HG03159 (cell line): ENCODE measurements around the gene LMLN.
"Not testable (repeated sequence)": the region's sequence is repeated elsewhere in the genome, so short reads cannot be mapped to it uniquely, and the experiment has no call there.

Source experiments
- ATAC-seq: cut with Tn5 transposase; IDR thresholded peaks from one replicate; pipeline ENCODE4 v1.9.1; 2021; ENCODE audit warnings: mild to moderate bottlenecking, moderate library complexity; ENCODE audit not compliant: unreplicated experiment

The LMLN gene

GRCh38 chr3:198022604-198023003 is 62.6 kb downstream of the LMLN start:
- no peak for ATAC-seq

- no peak for ATAC-seq
These were observed 65.6 kb downstream of the LMLN start for GRCh38 chr3:198025644-198026043.

GRCh38 chr3:198026620-198027019 is 66.6 kb downstream of the LMLN start:
- ATAC-seq, result no peak

- no peak for ATAC-seq
These were observed 67.2 kb downstream of the LMLN start for GRCh38 chr3:198027045-198027798.

- ATAC-seq, result no peak
These were observed 67.9 kb downstream of the LMLN start for GRCh38 chr3:198027799-198028390.

GRCh38 chr3:198028718-198029117 is 68.7 kb downstream of the LMLN start:
- ATAC-seq, result no peak

GRCh38 chr3:198030125-198030524 is 70.1 kb downstream of the LMLN start:
- ATAC-seq, result no peak

- ATAC-seq, result no peak
These were observed 70.7 kb downstream of the LMLN start for GRCh38 chr3:198030726-198031125.

GRCh38 chr3:198032039-198032936 is 72.3 kb downstream of the LMLN start:
- no peak for ATAC-seq

- ATAC-seq, result no peak
These were observed 83.1 kb downstream of the LMLN start for GRCh38 chr3:198043119-198043518.

GRCh38 chr3:198046120-198046857 is 86.3 kb downstream of the LMLN start:
- no peak for ATAC-seq

- ATAC-seq, result no peak
These were observed 88.4 kb downstream of the LMLN start for GRCh38 chr3:198048445-198048844.

- ATAC-seq, result no peak
These were observed 91.8 kb downstream of the LMLN start for GRCh38 chr3:198051836-198052235.

- ATAC-seq, result not testable (repeated sequence)
These were observed 93.4 kb downstream of the LMLN start for GRCh38 chr3:198053462-198053861.

GRCh38 chr3:198061119-198062067 is 101.4 kb downstream of the LMLN start:
- ATAC-seq, result no peak

- ATAC-seq, result no peak
These were observed 102.0 kb downstream of the LMLN start for GRCh38 chr3:198062068-198062465.

GRCh38 chr3:198064420-198064819 is 104.4 kb downstream of the LMLN start:
- no peak for ATAC-seq

GRCh38 chr3:198065897-198066296 is 105.9 kb downstream of the LMLN start:
- ATAC-seq, result no peak

- ATAC-seq, result no peak
These were observed 107.4 kb downstream of the LMLN start for GRCh38 chr3:198067416-198067815.

GRCh38 chr3:198070871-198071270 is 110.9 kb downstream of the LMLN start:
- ATAC-seq, result no peak
